Type B pancreatic cell (in vitro differentiated cells): Measurements from ENCODE around the gene SIM1. TPM values are rescaled to one million over a fixed set of nuclear protein-coding genes. Genes with fewer than 3 reads are reported as not detected.

Experiments
- DNase-seq: peaks from one replicate; pipeline ENCODE4 v3.0.0; 2021; ENCODE audit warnings: mixed read lengths; ENCODE audit not compliant: unreplicated experiment; ENCODE audit errors: extremely low spot score
- H3K27ac Mint-ChIP-seq: 2 replicates; pipeline ENCODE4 v1.8.0; 2021; ENCODE audit warnings: mild to moderate bottlenecking, mixed read lengths
- H3K27me3 Mint-ChIP-seq: 2 replicates; pipeline ENCODE4 v1.8.0; 2021; ENCODE audit warnings: mixed read lengths
- H3K36me3 Mint-ChIP-seq: 2 replicates; pipeline ENCODE4 v1.8.0; 2021; ENCODE audit warnings: mixed read lengths
- H3K4me1 Mint-ChIP-seq: one replicate; pipeline ENCODE4 v1.8.0; 2021; ENCODE audit warnings: mixed read lengths; ENCODE audit not compliant: unreplicated experiment
- H3K4me3 Mint-ChIP-seq: 2 replicates; pipeline ENCODE4 v1.8.0; 2021; ENCODE audit warnings: mild to moderate bottlenecking, mixed read lengths
- H3K9me3 Mint-ChIP-seq: 2 replicates; pipeline ENCODE4 v1.8.0; 2021; ENCODE audit warnings: mixed read lengths
- CTCF ChIP-seq: fragments of 200-600 bp; sonication (generic); conservative IDR thresholded peaks from 2 replicates; pipeline ENCODE4 v1.5.0; 2021; ENCODE audit warnings: antibody characterized with exemption, mild to moderate bottlenecking
- total RNA-seq: library from RNA; stranded (reverse); gene quantifications from 2 replicates; pipeline ENCODE4 v1.2.1, GENCODE V29; 2021; ENCODE audit warnings: low replicate concordance

The SIM1 gene
- total RNA-seq, 1 donor from 2014 or later = 7.1 TPM

- peaks cover 12% of the 10 kb centered on the region for H3K4me1 Mint-ChIP-seq
- no peak for DNase-seq
- no peak for TF ChIP-seq CTCF
- peaks cover 88% of the 10 kb centered on the region for H3K27me3 Mint-ChIP-seq
- H3K4me3 Mint-ChIP-seq = peak overlapping the region; percentile 14
- no peaks in the 10 kb centered on the region for H3K36me3 Mint-ChIP-seq
- H3K27ac Mint-ChIP-seq = no peak overlapping the region
- H3K9me3 Mint-ChIP-seq = no peaks in the 10 kb centered on the region
Measured at GRCh38 chr6:100468016-100468622, 3.4 kb upstream of the SIM1 start.

GRCh38 chr6:100467129-100468015, 2.7 kb upstream of the SIM1 start:
- DNase-seq = no peak
- Mint-ChIP-seq H3K4me3 (peak overlapping the region; percentile 86), H3K36me3 (no peaks in the 10 kb centered on the region), H3K4me1 (peaks cover 12% of the 10 kb centered on the region), H3K9me3 (no peaks in the 10 kb centered on the region), H3K27me3 (peaks cover 80% of the 10 kb centered on the region), H3K27ac (no peak overlapping the region)
- no peak for TF ChIP-seq CTCF

GRCh38 chr6:100466410-100467128, 1.8 kb upstream of the SIM1 start:
- Mint-ChIP-seq H3K4me3 (peak overlapping the region; percentile 86), H3K9me3 (no peaks in the 10 kb centered on the region), H3K36me3 (no peaks in the 10 kb centered on the region), H3K27ac (peak overlapping the region; percentile 29), H3K27me3 (peaks cover 72% of the 10 kb centered on the region), H3K4me1 (peaks cover 12% of the 10 kb centered on the region)
- DNase-seq = no peak
- no peak for TF ChIP-seq CTCF

- H3K4me1 Mint-ChIP-seq = peaks cover 12% of the 10 kb centered on the region
- DNase-seq = no peak
- peak overlapping the region; percentile 57 for H3K27ac Mint-ChIP-seq
- no peaks in the 10 kb centered on the region for H3K9me3 Mint-ChIP-seq
- peak overlapping the region; percentile 86 for H3K4me3 Mint-ChIP-seq
- no peak for TF ChIP-seq CTCF
- H3K36me3 Mint-ChIP-seq = no peaks in the 10 kb centered on the region
- H3K27me3 Mint-ChIP-seq = peaks cover 65% of the 10 kb centered on the region
Measured at GRCh38 chr6:100465701-100466409, 1.1 kb upstream of the SIM1 start.

GRCh38 chr6:100464162-100464851, 414 bp downstream of the SIM1 start:
- Mint-ChIP-seq H3K4me3 (peak overlapping the region; percentile 86), H3K4me1 (peaks cover 12% of the 10 kb centered on the region), H3K27me3 (peaks cover 49% of the 10 kb centered on the region), H3K27ac (peak overlapping the region; percentile 24), H3K36me3 (no peaks in the 10 kb centered on the region), H3K9me3 (no peaks in the 10 kb centered on the region)
- TF ChIP-seq CTCF = peak; percentile 15
- DNase-seq = no peak
